Large intestine (tissue), 3 donors: ENCODE results near the gene RAI1. TPM values are rescaled to one million over a fixed set of nuclear protein-coding genes. Genes with fewer than 3 reads are reported as not detected.

Experiments used
- DNase-seq, 2 donors: peaks; one replicate each; pipeline versions ENCODE4 v3.0.0 to v3.0.0-alpha.2; 2013
- H3K27ac ChIP-seq: one replicate; pipeline ENCODE4 v1.5.1; 2013; ENCODE audit warnings: low read length
- H3K27me3 ChIP-seq: 2 replicates; pipeline ENCODE4 v1.6.1; 2013; ENCODE audit warnings: low read length; ENCODE audit not compliant: control insufficient read depth, insufficient read depth
- H3K36me3 ChIP-seq: 2 replicates; pipeline ENCODE4 v1.6.1; 2013; ENCODE audit warnings: low read length; ENCODE audit not compliant: control insufficient read depth, insufficient read depth
- H3K4me1 ChIP-seq: one replicate; pipeline ENCODE4 v1.6.1; 2013; ENCODE audit warnings: low read length; ENCODE audit not compliant: control insufficient read depth, insufficient read depth
- H3K4me3 ChIP-seq: one replicate; pipeline ENCODE4 v1.5.1; 2013; ENCODE audit warnings: low read length
- H3K9me3 ChIP-seq: one replicate; pipeline ENCODE4 v1.6.1; 2013; ENCODE audit warnings: mild to moderate bottlenecking, low read depth, low read length, moderate library complexity; ENCODE audit not compliant: control insufficient read depth
- WGBS: methylation state at CpG from one replicate; pipeline ENCODE4 v1.1.5; 2013; ENCODE audit warnings: low lambda C conversion rate; ENCODE audit not compliant: insufficient coverage; 5-methylcytosine and 5-hydroxymethylcytosine counted together
- polyA plus RNA-seq: library from polyadenylated mRNA; unstranded; fragments of 120-200 nt; gene quantifications from one replicate; pipeline ENCODE4 v1.2.1, GENCODE V29; 2013

The RAI1 gene
- polyA plus RNA-seq, 1 donor = 26.2 TPM

DNA sequence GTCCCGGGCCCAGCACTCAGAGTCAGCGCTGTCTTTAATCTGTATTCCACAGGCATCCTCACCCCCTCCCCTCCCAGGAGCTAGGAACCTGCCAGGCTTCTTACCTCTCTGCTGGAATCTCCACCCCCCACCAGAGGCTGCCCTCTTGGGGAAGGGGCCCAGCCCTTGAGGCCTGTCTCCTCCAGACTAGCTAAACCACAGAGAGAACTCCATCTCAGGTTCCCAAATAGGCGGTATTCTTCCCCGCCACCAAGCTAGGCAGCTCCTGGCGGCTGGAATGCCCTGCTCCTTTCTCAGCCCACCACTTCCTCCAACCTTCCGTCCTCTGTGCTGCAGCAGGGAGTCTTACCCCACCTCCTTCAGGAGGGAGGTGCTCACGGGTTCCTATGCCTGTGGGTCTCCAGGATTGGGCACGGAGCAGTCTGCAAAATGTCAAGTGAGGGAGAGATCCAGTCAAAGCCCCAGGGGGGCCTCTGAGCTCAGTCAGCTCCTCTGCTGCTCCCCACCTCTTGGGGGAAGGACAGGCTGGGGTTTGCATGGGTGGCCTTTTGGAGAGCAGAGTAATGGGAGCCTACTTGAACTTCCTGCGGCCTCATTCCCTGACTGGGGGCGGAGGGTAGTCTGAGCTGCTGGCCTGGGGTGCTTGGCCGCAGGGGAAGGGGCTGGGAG, 99.8 kb downstream of the RAI1 start:
- H3K36me3 ChIP-seq = no peaks in the 10 kb centered on the region
- H3K27me3 ChIP-seq = peaks cover 11% of the 10 kb centered on the region
- no CpG with 5 or more reads among the region's 11 CpGs for WGBS
- DNase-seq = peak in 1 of 2 donors; percentile 47
- H3K9me3 ChIP-seq = peaks cover 3% of the 10 kb centered on the region
- no peak overlapping the region for H3K4me3 ChIP-seq
- peak overlapping the region; percentile 10 for H3K27ac ChIP-seq
- H3K4me1 ChIP-seq = peaks cover 48% of the 10 kb centered on the region

DNA sequence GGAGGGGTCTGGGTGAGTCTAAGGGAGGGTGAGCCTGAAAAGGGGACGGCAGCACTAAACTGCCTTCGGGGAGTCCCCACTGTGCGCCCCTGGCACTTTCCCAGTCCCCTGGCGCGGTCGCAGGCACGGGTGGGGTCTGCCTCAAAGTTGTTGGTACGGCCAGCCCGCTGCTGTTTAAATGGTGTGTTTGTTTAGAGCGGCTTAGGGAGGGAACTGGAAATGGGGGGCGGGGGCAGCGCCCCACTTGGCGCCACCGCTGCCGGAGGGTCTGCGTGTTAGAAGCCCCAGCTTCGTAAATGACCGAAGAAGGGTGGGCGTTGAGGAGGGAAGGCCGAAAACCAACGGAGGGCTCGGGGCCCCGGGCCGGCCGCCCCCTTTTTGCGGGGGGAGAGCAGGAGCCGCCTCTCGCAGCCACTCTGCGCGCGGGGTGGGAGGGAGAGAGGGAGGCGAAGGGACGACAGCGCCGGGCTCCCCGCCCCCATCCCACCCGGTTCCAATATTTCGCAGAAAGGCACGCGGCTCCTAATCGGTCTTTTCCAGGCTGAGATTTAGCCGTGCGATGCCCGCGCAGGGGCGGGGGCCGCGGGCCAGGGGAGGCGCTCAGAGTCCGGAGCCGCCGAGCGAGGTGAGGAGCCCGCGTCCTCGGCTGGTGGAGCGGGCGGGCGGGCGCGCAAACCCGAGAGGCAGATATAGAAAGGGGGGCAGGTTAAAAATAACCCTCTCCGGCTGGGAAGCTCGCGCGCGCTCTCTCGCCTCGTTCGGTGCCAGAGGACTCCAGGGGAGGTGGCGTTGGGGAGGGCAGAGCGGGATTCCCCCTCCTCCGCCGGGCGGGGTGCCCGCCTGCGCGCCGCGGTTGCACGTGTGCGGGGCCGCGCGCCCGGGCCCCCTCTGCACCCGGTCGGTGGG, 100.6 kb downstream of the RAI1 start:
- Histone ChIP-seq H3K9me3 (peaks cover 3% of the 10 kb centered on the region), H3K4me1 (peaks cover 48% of the 10 kb centered on the region), H3K36me3 (no peaks in the 10 kb centered on the region), H3K27me3 (peaks cover 11% of the 10 kb centered on the region), H3K27ac (peak overlapping the region; percentile 10), H3K4me3 (peak overlapping the region; percentile 18)
- peak in 1 of 2 donors; percentile 68 for DNase-seq
- no CpG with 5 or more reads among the region's 88 CpGs for WGBS

DNA sequence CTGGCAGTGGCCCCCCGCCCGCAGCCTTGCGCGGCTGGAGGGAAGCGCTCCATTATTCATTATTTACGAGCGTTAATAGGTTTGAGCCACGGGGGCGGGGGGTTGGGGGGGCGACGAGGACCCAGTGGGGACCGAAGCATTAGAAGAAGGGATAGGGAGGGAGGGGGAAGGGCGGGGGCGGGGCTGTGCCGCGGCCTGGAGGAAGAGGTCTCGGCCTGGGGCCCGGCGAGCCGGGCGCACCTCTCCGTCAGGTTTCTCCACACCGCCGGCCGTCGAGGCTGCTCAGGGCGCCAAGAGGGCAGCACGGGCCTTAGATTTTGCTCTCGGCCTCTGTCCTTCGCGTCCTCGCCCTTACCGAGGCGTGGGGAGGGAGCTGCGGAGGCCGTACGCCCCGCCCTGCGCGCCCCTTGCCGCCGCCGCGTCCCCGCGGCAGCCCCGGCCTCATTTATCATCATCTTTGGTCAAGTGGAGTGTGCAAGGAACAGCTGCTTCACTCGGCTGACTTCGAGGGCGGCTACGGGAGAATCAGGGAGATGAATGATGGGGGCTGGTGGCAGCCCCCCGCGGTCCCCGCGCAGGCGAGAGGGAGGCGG, 101.4 kb downstream of the RAI1 start:
- Histone ChIP-seq H3K9me3 (peaks cover 3% of the 10 kb centered on the region), H3K4me1 (peaks cover 48% of the 10 kb centered on the region), H3K27me3 (peaks cover 11% of the 10 kb centered on the region), H3K36me3 (no peaks in the 10 kb centered on the region), H3K4me3 (peak overlapping the region; percentile 25), H3K27ac (no peak overlapping the region)
- DNase-seq = peak in 1 of 2 donors; percentile 51
- WGBS = 0% methylated on average over 1 of the region's 57 CpGs

DNA sequence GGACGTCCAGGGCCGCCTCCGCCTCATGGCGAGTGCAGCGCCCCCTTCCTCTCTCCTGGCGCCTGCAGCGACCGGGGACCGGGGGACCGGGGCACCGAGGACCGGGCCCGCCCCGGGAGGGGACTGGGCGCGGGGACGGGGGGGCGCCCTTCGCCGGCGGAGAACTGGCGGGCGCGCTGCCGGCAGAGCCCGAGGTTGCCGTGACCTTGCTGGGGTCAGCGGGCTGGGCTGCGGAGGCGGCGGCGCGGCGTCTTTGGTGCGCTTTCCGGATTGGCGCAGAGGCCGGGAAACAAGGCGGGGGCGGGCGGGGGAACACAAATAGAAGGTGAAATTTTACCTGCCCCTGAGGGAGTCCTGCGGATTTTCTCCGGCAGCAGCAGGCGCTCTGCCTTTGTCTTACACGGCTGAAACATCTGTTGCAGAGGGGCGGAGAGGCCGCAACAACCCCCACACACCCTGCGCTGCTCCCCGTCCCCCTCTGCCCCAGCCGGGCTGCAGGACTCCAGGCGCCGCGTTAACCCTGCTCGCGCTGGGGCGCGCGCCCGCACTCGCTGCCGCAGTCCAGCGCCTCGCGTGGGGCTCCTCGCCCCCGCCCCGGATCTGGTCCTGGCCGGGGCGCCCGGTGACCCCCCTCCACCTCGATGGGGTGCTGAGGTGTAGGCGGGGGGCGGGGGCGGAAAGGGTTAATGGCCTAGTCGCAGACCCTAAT, 102.0 kb downstream of the RAI1 start:
- peak overlapping the region; percentile 40 for H3K4me3 ChIP-seq
- peaks cover 11% of the 10 kb centered on the region for H3K27me3 ChIP-seq
- peak overlapping the region; percentile 11 for H3K27ac ChIP-seq
- H3K36me3 ChIP-seq = no peaks in the 10 kb centered on the region
- DNase-seq = peak in 1 of 2 donors; percentile 52
- WGBS = no CpG with 5 or more reads among the region's 75 CpGs
- peaks cover 3% of the 10 kb centered on the region for H3K9me3 ChIP-seq
- peaks cover 43% of the 10 kb centered on the region for H3K4me1 ChIP-seq

DNA sequence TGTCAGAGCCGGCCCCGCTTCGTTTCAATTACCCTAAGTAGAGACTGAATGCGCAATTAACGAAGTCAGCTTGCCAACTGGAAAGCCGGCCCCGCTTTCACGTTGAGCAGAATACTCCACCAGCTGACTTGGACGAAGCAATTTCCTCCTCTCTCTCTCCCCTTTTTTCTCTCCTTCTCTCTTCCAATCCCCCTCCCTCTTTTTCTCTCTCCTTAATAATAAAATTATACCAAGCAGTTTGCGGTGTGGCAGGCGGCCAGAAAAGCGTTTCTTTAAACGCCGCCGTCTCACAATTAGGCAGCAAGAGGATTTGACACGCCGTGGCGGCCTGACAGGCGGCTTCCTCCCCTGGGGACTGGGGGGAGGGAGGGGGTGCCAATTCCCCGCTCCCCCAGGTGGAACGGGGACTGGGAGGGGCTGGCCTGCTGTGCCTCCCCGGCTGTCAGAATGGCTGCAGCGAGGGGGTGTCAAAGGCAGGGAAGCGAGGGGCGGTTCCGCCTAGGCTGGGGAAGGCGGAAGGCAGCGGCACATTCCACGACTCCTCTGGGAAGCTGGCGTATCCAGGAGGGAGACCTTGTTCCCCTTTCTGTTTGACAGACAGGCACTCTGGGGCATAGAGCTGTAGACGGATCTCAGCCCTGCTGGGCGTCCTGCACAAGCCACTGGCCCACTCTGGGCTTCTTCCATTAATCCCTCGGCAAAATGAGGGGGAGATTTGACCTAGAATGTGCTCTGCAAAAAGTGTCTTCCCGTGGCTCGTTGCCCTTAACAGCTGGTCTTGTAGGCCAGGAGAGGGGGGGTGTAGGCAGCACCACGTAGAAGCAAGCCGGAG, 102.8 kb downstream of the RAI1 start:
- DNase-seq = peak in 1 of 2 donors; percentile 49
- Histone ChIP-seq H3K4me3 (peak overlapping the region; percentile 40), H3K9me3 (peaks cover 3% of the 10 kb centered on the region), H3K4me1 (peaks cover 38% of the 10 kb centered on the region), H3K36me3 (no peaks in the 10 kb centered on the region), H3K27me3 (peaks cover 11% of the 10 kb centered on the region), H3K27ac (peak overlapping the region; percentile 20)
- WGBS = 49% methylated on average over 5 of the region's 37 CpGs

DNA sequence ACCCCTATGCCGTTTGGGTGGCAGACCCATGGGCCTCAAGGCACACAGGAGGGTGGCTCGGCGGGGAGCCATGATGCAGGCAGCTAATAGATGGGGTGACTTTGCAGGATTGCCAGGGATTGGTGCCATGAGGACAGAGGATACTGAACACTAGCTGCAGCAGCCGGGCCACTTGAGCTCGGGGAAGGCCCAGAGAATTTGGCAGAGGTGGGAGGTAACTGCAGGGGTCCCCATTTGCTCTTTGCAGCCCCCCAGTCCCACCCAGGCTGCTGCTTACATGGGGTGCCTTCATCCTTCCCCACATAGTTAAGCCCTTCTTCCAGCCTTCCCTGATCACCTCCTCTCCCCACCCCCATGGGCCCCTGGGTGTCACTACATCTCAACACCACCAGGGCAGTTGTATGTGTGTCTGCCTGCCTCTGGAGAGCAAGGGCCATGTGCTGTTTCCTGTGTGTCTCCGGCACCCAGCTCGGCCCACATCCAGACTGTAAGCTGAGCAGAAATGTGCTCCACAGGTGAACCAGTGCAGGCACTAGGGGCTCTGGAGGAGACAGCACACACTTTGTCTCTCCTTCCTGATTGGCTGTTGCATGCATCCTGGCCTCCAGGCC, 103.5 kb downstream of the RAI1 start:
- H3K4me3 ChIP-seq = no peak overlapping the region
- H3K27ac ChIP-seq = no peak overlapping the region
- peaks cover 3% of the 10 kb centered on the region for H3K9me3 ChIP-seq
- no peak for DNase-seq
- peaks cover 11% of the 10 kb centered on the region for H3K27me3 ChIP-seq
- H3K36me3 ChIP-seq = no peaks in the 10 kb centered on the region
- no CpG with 5 or more reads among the region's 7 CpGs for WGBS
- H3K4me1 ChIP-seq = peaks cover 41% of the 10 kb centered on the region

DNA sequence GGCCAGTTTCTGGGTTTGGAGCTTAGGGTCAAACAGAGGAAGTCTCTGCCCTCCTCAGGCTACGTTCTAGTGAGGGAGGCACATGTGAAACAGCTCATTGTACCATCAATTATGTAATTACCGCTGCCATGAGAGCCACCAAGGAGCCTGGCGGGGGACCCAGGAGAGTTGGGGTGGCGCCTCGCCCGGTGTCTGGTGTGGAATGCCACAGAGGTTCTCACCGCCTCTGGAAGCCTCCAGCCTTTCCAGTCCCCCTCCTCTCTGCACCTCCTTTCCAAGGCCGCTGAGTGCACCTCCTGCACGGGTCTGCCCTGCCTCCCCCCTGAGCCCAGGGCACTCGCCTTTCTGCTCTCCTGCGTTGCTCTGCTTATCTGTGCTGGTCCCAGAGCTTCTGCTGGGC, 104.1 kb downstream of the RAI1 start:
- Histone ChIP-seq H3K27me3 (peaks cover 11% of the 10 kb centered on the region), H3K9me3 (peaks cover 3% of the 10 kb centered on the region), H3K4me3 (no peak overlapping the region), H3K4me1 (peaks cover 45% of the 10 kb centered on the region), H3K27ac (no peak overlapping the region), H3K36me3 (no peaks in the 10 kb centered on the region)
- DNase-seq = no peak
- whole genome bisulfite sequencing = no CpG with 5 or more reads among the region's 11 CpGs

DNA sequence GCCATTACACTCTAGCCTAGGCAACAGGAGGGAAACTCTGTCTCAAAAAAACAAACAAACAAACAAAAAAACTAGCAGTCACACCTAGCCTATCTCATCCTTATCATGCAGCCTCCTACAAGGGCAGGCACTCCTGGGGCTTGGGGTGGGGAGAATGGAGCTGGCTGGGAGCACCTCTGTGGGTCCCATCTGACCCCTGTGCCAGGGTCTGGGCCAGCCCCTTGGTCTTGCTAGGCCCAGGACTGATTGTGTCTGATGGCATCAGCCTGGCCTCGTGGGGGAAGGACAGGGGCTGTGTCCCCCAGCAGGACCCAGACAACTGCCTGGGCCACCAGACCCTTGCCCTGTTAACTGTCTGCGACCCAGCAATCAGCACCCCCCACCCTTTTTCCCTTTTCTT, 105.7 kb downstream of the RAI1 start:
- WGBS = no CpG with 5 or more reads among the region's 2 CpGs
- H3K27ac ChIP-seq = no peak overlapping the region

DNA sequence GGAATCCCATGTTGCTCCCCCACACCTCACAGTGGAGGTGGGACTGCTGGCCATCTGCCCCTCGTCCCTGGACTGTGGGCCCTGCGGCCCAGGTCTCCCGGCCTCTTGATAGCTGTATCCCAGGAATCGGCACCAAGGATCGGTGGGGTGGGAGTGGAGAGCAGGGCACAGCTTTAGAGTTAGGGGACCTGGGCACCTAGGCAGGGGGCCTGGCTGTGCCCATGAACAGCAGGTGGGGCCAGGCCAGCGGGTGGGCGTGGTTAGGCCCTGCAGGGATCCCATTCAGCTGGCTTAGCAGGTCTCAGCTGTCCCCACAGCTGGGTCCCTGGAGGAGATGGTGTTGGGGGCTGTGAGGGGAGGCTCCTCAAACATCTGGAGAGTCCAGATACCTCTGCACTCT, 106.3 kb downstream of the RAI1 start:
- no peak for DNase-seq
- H3K9me3 ChIP-seq = no peaks in the 10 kb centered on the region
- no peaks in the 10 kb centered on the region for H3K36me3 ChIP-seq
- no peak overlapping the region for H3K4me3 ChIP-seq
- WGBS = no CpG with 5 or more reads among the region's 7 CpGs
- no peak overlapping the region for H3K27ac ChIP-seq
- peaks cover 3% of the 10 kb centered on the region for H3K27me3 ChIP-seq
- H3K4me1 ChIP-seq = peaks cover 39% of the 10 kb centered on the region

More for the DNA sequence above, 105.7 kb downstream of the RAI1 start:
- Histone ChIP-seq H3K4me1 (peaks cover 37% of the 10 kb centered on the region), H3K9me3 (no peaks in the 10 kb centered on the region), H3K36me3 (no peaks in the 10 kb centered on the region), H3K4me3 (no peak overlapping the region), H3K27me3 (peaks cover 3% of the 10 kb centered on the region)
- no peak for DNase-seq
